Islet of Langerhans (tissue), 1 donor: Measurements from ENCODE around the gene SLC30A4.
"Not testable (repeated sequence)": the region's sequence is repeated elsewhere in the genome, so short reads cannot be mapped to it uniquely, and the experiment has no call there.

ENCODE experiments used
- FAIRE-seq: peaks from one replicate; lab custom pipeline; 2011; peaks lifted over from hg19 to GRCh38; lab: Jason Lieb, UNC

SLC30A4 gene

GRCh38 chr15:45522328-45523165 lies at the start of gene SLC30A4:
Gene SLC30A4 (minus strand): TSS chr15:45522755. CDS start chr15:45522354, 401 bp downstream.
- FAIRE-seq, result no peak

GRCh38 chr15:45555934-45556608 lies 33.5 kb upstream of the SLC30A4 start:
- FAIRE-seq, result no peak

GRCh38 chr15:45551676-45552075 lies 29.1 kb upstream of the SLC30A4 start:
- FAIRE-seq, result no peak

- FAIRE-seq, result no peak
Measured at GRCh38 chr15:45550436-45550835, 27.9 kb upstream of the SLC30A4 start.

GRCh38 chr15:45549541-45550220 lies 27.1 kb upstream of the SLC30A4 start:
- FAIRE-seq, result no peak

GRCh38 chr15:45548753-45549520 lies 26.4 kb upstream of the SLC30A4 start:
- no peak for FAIRE-seq

GRCh38 chr15:45546789-45547188 lies 24.2 kb upstream of the SLC30A4 start:
- no peak for FAIRE-seq

GRCh38 chr15:45544266-45545023 lies 21.9 kb upstream of the SLC30A4 start:
- FAIRE-seq, result no peak

- no peak for FAIRE-seq
Measured at GRCh38 chr15:45543051-45543450, 20.5 kb upstream of the SLC30A4 start.

- FAIRE-seq, result no peak
Measured at GRCh38 chr15:45540531-45540930, 18.0 kb upstream of the SLC30A4 start.

- FAIRE-seq, result no peak
Measured at GRCh38 chr15:45539680-45540079, 17.1 kb upstream of the SLC30A4 start.

GRCh38 chr15:45536934-45537333 lies 14.4 kb upstream of the SLC30A4 start:
- FAIRE-seq, result no peak

GRCh38 chr15:45535486-45536042 lies 13.0 kb upstream of the SLC30A4 start:
- no peak for FAIRE-seq

- no peak for FAIRE-seq
Measured at GRCh38 chr15:45534821-45535220, 12.3 kb upstream of the SLC30A4 start.

GRCh38 chr15:45532892-45533291 lies 10.3 kb upstream of the SLC30A4 start:
- FAIRE-seq, result not testable (repeated sequence)

- FAIRE-seq, result no peak
Measured at GRCh38 chr15:45529613-45530012, 7.1 kb upstream of the SLC30A4 start.

- no peak for FAIRE-seq
Measured at GRCh38 chr15:45527086-45527485, 4.5 kb upstream of the SLC30A4 start.

- no peak for FAIRE-seq
Measured at GRCh38 chr15:45523166-45523460, 558 bp upstream of the SLC30A4 start.

GRCh38 chr15:45521596-45522327 lies 793 bp downstream of the SLC30A4 start:
- FAIRE-seq, result no peak

- FAIRE-seq, result no peak
Measured at GRCh38 chr15:45510758-45511280, 11.7 kb downstream of the SLC30A4 start.
